Measurements from ENCODE around the gene GNAT1. TPM values are rescaled to one million over a fixed set of nuclear protein-coding genes. Genes with fewer than 3 reads are reported as not detected.
A peak's percentile ranks its signal among the peaks of the same experiment; 100 is the strongest.

The GNAT1 gene
- total and polyA plus RNA-seq, 2 of the 13 experiments (the other 11 are each of a cell fraction or from before 2014, with no cell fraction given), result 0.15 TPM; not detected in 1

GRCh38 chr3:50202353-50203112 lies 11.1 kb downstream of the GNAT1 start (continued):
- 0 out of 2 replicates have a peak, but pooled peaks have one; percentile 29 for TF ChIP-seq ZBTB4 (CRISPR knock-in tag; IDR thresholded peaks at IDR 0.05; ENCODE audit: borderline replicate concordance)
- TF ChIP-seq ZNF430 (CRISPR knock-in tag; IDR thresholded peaks at IDR 0.05), result peak; percentile 62; the same call in 1 of the 2 replicates
- TF ChIP-seq ZNF510 (CRISPR knock-in tag; IDR thresholded peaks at IDR 0.05; ENCODE audit: low read depth), result no peak
- peak; percentile 84 for TF ChIP-seq ZC3H4 (CRISPR knock-in tag; IDR thresholded peaks at IDR 0.05; ENCODE audit: borderline replicate concordance)
- TF ChIP-seq RBM39 (IDR thresholded peaks at IDR 0.05; ENCODE audit: low read depth, low read length, poor library complexity, severe bottlenecking), result peak; percentile 9
- no peak for TF ChIP-seq ZNF263 (CRISPR knock-in tag; IDR thresholded peaks at IDR 0.05)
- peak; percentile 3; the same call in 1 of the 2 replicates for TF ChIP-seq ZNF687 (CRISPR knock-in tag; IDR thresholded peaks at IDR 0.05)
- peak; percentile 3; the same call in 1 of the 2 replicates for TF ChIP-seq KAT7 (CRISPR knock-in tag; IDR thresholded peaks at IDR 0.05; ENCODE audit: borderline replicate concordance)
- TF ChIP-seq FOXO4 (CRISPR knock-in tag; conservative IDR thresholded peaks at IDR 0.05), result 0 out of 2 replicates have a peak, but pooled peaks have one; percentile 85
- TF ChIP-seq ZBTB38 (CRISPR knock-in tag; IDR thresholded peaks at IDR 0.05), result peak; percentile 52
- no peak for TF ChIP-seq KLF11 (CRISPR knock-in tag; IDR thresholded peaks at IDR 0.05)
- TF ChIP-seq POGK (CRISPR knock-in tag; conservative IDR thresholded peaks at IDR 0.05), result peak; percentile 5; the same call in 1 of the 2 replicates
- TF ChIP-seq HINFP (CRISPR knock-in tag; IDR thresholded peaks at IDR 0.05; ENCODE audit: low read depth), result no peak
- TF ChIP-seq ZNF589 (CRISPR knock-in tag; conservative IDR thresholded peaks at IDR 0.05), result no peak
- 0 out of 2 replicates have a peak, but pooled peaks have one; percentile 34 for TF ChIP-seq ZNF230 (CRISPR knock-in tag; IDR thresholded peaks at IDR 0.05)

All from HepG2 (cell line).